ENCODE results near the gene TENM4. TPM values are rescaled to one million over a fixed set of nuclear protein-coding genes. Genes with fewer than 3 reads are reported as not detected.

TENM4 gene
- polyA plus RNA-seq, 2 of the 4 experiments (the other 2 are of a cell fraction): 0.06 to 0.31 TPM

- H3K4me2 ChIP-seq: no peak overlapping the region
- ChIA-PET CTCF (no interaction called here), POLR2A (no interaction called here)
- no peak overlapping the region for H3K27ac ChIP-seq
- no peaks in the 10 kb centered on the region for H3K4me1 ChIP-seq
- H3K4me3 ChIP-seq: no peak overlapping the region
- TF ChIP-seq EHF (CRISPR knock-in tag; IDR thresholded peaks at IDR 0.05) (no peak), HDAC2 (IDR thresholded peaks at IDR 0.05) (no peak), TP53 (CRISPR knock-in tag; IDR thresholded peaks at IDR 0.05) (no peak), CHD2 (IDR thresholded peaks at IDR 0.05; ENCODE audit: low read length, partially characterized antibody) (no peak), ESRRA (IDR thresholded peaks at IDR 0.05; ENCODE audit: borderline replicate concordance, low read length) (no peak), TFCP2L1 (CRISPR knock-in tag; IDR thresholded peaks at IDR 0.05) (no peak), RARB (CRISPR knock-in tag; IDR thresholded peaks at IDR 0.05) (no peak), FOSB (CRISPR knock-in tag; IDR thresholded peaks at IDR 0.05) (no peak), MAX (IDR thresholded peaks at IDR 0.05) (no peak), POLR2AphosphoS2 (conservative IDR thresholded peaks at IDR 0.05; ENCODE audit: low read length) (no peak), HEYL (CRISPR knock-in tag; IDR thresholded peaks at IDR 0.05) (no peak)
- DNase-seq (ENCODE audit: low read depth in 1 of 2, low spot score in 1 of 2) (no peak), FAIRE-seq (no peak), ATAC-seq (no peak)
- no peaks in the 10 kb centered on the region for H3K9me3 ChIP-seq
Observed at GRCh38 chr11:78855116-78855515, 585.7 kb downstream of the TENM4 start.

- ChIA-PET CTCF (interaction anchor here (1.2 kb wide), 1 partner anchor 9 kb away, joined by 3 read pairs; no protein-coding TSS in a partner anchor), POLR2A (no interaction called here)
- H3K4me1 ChIP-seq: no peaks in the 10 kb centered on the region
- DNase-seq (ENCODE audit: low read depth in 1 of 2, low spot score in 1 of 2) (no peak), ATAC-seq (no peak), FAIRE-seq (no peak)
- H3K9me3 ChIP-seq: no peaks in the 10 kb centered on the region
- no peak overlapping the region for H3K27ac ChIP-seq
- H3K4me3 ChIP-seq: no peak overlapping the region
- TF ChIP-seq PHF8 (IDR thresholded peaks at IDR 0.05; ENCODE audit: borderline replicate concordance, low read depth) (no peak), CBX8 (IDR thresholded peaks at IDR 0.05) (no peak), NPAS2 (CRISPR knock-in tag; IDR thresholded peaks at IDR 0.05; ENCODE audit: borderline replicate concordance) (no peak), GATA3 (IDR thresholded peaks at IDR 0.05; ENCODE audit: borderline replicate concordance) (no peak), HOXB13 (CRISPR knock-in tag; IDR thresholded peaks at IDR 0.05; ENCODE audit: low read depth) (no peak), ZC3H11A (IDR thresholded peaks at IDR 0.05) (no peak), BHLHE40 (IDR thresholded peaks at IDR 0.05; ENCODE audit: low read depth, low read length) (no peak), RAD21 (conservative IDR thresholded peaks at IDR 0.05 in 1 of 2, IDR thresholded peaks at IDR 0.05 in 1 of 2) (no peak), CHD2 (IDR thresholded peaks at IDR 0.05; ENCODE audit: low read length, partially characterized antibody) (no peak), MYC (IDR thresholded peaks at IDR 0.05; ENCODE audit: borderline replicate concordance, low read length) (no peak), SREBF2 (IDR thresholded peaks at IDR 0.05) (no peak), ATOH8 (CRISPR knock-in tag; IDR thresholded peaks at IDR 0.05; ENCODE audit: low read depth) (no peak), JUNB (IDR thresholded peaks at IDR 0.05) (no peak), POLR2A (IDR thresholded peaks at IDR 0.05; ENCODE audit: low read length) (no peak), TP53 (CRISPR knock-in tag; IDR thresholded peaks at IDR 0.05) (no peak)
- WGBS (ENCODE audit: missing lambda C conversion rate): 37% methylated on average over 3 of the region's 3 CpGs
- no peak overlapping the region for H3K4me2 ChIP-seq
Observed at GRCh38 chr11:78853521-78853920, 587.3 kb downstream of the TENM4 start.

GRCh38 chr11:78851878-78852586 lies 588.8 kb downstream of the TENM4 start:
- DNase-seq (ENCODE audit: low read depth in 1 of 2, low spot score in 1 of 2) (no peak), ATAC-seq (no peak), FAIRE-seq (no peak)
- no peak for TF ChIP-seq HES2 (IDR thresholded peaks at IDR 0.05)
- TF ChIP-seq SREBF2 (IDR thresholded peaks at IDR 0.05): no peak
- no peak for TF ChIP-seq CBX2 (IDR thresholded peaks at IDR 0.05; ENCODE audit: borderline replicate concordance, low read depth)
- no peak for TF ChIP-seq ZSCAN20 (CRISPR knock-in tag; IDR thresholded peaks at IDR 0.05)
- ChIA-PET CTCF (no interaction called here), POLR2A (no interaction called here)
- H3K4me2 ChIP-seq: no peak overlapping the region
- H3K27ac ChIP-seq: no peak overlapping the region
- H3K9me3 ChIP-seq: no peaks in the 10 kb centered on the region
- no peak overlapping the region for H3K4me3 ChIP-seq
- H3K4me1 ChIP-seq: no peaks in the 10 kb centered on the region
- WGBS (ENCODE audit: missing lambda C conversion rate): 64% methylated on average over 4 of the region's 7 CpGs
